HG03135 (cell line): ENCODE results near the gene THBS2.
"Not testable (repeated sequence)": the region's sequence is repeated elsewhere in the genome, so short reads cannot be mapped to it uniquely, and the experiment has no call there.

Experiments
- ATAC-seq: cut with Tn5 transposase; IDR thresholded peaks from one replicate; pipeline ENCODE4 v1.9.1; 2021; ENCODE audit warnings: mild to moderate bottlenecking, moderate library complexity; ENCODE audit not compliant: unreplicated experiment

The THBS2 gene

DNA sequence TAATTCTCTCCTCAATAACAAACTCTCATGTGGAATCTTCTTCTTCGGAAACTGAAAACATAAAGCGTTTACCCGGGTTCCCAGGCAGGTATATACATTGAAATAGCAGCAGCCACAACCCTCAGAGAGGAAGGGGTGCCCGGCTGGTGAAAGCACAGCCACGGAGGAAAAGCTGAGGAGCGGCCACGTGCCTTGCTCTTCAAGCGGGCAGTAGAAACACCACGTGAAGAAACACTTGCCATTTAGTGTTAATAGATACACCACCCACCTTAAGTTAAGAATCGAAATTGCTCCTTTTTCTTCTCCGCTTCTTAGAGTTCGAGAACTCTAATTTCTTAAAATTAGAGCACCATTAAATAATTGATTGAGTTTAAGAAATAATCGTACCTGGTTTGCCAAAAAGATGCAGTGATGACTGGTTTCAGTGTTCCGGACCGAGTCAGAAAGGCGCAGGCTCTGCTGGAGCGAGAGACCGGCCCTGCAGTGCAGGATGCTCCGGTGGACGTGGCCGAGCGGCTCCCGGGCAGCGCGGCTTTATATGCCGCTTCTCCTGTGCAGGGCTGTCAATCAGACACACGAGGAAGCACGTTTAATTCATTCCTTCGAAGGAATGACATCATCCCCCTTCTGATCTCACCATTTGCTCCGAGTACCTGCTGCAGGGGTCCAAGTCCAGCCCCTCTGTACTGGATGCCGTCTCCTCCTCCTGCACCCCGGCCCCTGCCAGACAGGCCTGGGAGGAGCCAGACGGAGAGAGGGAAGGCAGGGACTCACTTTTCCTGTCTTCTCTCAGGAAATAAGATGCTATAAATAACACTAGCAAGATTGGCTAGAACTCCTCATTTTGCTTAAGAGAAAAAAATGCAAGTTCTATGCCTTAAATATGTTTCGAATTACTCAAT, at the start of gene THBS2:
THBS2 (minus strand) TSS at position 510 of the 902 bp plus-strand sequence. CDS start 3,062 bp downstream, outside the sequence.
- no peak for ATAC-seq

DNA sequence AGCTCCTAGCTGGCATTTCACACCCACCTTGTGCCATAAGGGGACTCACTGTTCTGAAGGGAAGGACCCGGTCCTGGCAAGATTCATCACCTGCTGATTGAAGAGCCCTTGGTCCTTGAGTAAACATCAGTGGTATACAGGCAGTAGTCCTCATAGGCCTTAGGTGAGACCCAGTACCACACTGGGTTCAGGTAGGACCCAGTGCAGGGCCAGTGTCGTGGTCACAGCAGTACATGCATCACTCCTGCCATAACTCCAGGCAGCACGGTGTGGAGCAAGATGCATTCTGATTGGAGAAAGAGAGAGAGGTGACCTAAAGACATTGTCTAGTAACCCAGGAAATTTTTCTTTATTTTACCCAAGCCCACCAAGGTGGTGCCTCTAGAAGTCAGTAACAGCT, 49.1 kb upstream of the THBS2 start:
- ATAC-seq = no peak

DNA sequence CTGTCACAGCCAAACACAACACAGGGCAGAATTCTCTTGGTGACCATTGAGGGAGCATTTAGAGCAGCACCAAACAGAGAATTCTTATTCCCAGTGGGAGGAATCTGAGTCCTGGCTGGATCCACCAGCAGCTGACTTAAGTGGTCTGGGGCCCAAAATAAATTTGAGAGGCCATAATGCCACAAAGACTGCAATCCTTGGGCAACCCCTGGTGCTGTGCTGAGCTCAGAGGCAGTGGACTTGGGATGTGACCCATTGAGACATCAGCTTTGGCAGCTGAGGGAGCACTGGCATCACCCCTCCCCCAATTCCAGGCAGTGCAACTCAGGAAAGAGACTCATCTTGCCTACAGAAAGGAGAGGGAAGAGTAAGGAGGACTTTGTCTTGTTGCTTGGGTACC, 48.6 kb upstream of the THBS2 start:
- ATAC-seq = no peak

DNA sequence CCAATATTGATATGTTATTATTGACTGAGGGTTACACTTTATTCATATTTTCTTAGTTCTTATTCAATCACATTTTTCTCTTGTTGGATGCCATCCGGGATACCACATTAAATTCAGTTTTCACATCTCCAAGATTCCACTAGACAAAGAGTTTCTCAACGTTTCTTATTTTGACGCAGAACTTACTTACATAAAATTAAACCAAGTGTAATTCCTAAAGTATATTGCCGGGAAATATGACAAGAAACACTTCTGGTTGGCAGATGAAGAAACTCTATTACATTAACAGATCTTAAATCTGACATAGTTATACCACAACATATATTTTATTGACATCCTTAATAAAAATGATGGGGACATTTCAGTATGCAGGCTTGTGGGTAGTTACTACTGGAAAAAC, 47.3 kb upstream of the THBS2 start:
- ATAC-seq = no peak

DNA sequence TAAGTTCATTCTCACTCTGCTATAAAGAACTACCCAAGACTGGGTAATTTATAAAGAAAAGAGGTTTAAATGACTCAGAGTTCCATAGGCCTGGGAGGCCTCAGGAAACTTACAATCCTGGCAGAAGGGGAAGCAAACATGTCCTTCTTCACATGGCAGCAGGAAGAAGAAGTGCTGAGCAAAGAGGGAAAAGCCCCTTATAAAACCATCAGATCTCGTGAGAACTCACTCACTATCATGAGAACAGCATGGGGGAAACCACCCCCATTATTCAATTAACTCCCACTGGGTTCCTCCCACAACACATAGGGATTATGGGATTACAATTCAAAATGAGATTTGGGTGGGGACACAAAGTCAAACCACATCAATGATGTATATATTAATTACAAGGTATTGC, 45.0 kb upstream of the THBS2 start:
- ATAC-seq = not testable (repeated sequence)

DNA sequence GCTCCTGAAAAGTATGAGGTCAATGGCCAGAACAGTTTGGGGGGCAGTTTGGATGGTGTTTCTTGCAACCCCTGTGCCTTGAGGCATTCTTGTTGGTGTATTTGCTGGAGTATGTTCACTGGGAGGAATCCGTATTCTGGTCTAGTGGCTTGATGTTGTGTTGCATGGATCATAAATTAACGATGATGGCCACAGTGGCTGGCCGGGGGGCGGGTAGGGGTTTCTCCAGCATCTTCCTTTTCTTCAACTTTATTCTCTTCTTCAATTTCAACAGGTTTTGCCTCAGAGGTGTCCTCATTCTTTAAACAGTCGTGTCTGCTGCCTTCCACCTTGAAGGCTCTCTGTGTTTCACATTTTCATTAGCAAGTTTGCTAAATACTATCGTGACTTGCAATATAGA, 43.0 kb upstream of the THBS2 start:
- no peak for ATAC-seq

DNA sequence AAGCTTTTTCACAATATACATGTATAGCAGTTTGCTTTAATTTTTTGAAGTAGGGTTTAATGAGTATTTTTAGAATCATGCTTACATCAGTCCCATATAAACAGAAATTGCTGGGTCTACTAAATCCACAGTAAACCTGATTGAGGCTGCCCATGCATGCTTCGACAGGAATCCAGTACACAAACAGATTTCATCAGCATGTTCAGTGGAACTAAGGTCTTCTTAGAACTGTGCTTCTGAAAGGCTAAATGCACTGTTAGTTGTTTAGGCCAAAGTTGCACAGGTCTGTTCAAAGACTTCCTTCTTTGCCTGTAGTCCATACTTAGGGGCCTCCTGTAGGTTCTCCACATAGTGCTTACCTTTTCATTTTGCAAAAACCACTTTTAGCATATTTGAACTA, 42.5 kb upstream of the THBS2 start:
- ATAC-seq = no peak

DNA sequence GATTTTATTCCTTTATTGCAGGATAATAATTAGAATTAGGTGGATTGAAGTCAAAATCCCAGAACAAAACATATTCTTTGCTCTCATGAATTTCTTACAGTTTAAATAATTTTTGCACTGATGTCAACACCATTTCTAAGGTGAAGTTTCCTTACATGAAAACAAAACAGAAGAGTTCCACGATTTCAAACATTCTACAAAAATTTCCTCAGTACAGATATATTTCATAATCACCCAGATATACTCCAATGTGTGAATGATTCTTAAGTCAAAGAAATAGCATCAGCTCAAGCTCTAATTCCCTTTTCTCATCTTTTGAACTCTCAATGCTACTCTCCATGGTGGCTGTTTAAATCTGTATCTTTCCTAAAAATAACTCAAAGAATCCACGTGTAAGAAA, 39.5 kb upstream of the THBS2 start:
- no peak for ATAC-seq

DNA sequence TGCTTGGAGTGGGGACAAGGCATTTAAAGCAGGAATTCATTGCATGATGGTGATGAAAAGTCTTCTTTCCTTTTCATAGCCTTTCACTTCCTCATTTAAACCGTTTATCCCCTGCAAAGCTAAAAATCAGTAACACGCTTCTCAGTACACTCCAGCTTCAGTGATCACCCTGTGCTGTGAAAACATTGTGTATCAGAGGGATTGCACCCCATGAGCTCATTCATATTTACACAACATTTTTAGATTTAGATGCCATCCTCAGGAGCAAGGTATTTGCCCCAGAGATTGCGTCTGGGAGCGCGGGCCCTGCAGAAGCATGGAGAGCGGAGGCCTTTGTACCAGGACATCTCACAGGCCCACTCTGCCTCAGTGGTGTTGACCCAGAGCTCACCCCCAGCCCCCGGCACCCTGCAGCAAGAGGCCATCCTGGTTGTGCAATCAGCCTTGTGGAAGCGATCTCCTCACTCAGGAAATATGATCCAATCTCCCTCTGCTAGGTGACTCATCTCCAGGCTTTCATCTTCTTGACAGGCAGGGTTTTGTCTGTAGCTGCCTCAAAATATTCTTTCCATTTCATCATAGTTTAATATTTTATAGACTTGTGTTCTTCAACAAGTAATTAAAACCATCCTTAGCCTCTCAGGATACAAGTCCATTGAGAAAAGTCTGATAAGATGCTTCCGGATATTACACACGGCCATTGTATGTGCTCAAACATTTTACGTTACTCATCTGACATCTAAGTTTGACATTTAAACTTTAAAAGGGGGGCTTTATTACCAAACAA, 38.9 kb upstream of the THBS2 start:
- ATAC-seq = no peak

DNA sequence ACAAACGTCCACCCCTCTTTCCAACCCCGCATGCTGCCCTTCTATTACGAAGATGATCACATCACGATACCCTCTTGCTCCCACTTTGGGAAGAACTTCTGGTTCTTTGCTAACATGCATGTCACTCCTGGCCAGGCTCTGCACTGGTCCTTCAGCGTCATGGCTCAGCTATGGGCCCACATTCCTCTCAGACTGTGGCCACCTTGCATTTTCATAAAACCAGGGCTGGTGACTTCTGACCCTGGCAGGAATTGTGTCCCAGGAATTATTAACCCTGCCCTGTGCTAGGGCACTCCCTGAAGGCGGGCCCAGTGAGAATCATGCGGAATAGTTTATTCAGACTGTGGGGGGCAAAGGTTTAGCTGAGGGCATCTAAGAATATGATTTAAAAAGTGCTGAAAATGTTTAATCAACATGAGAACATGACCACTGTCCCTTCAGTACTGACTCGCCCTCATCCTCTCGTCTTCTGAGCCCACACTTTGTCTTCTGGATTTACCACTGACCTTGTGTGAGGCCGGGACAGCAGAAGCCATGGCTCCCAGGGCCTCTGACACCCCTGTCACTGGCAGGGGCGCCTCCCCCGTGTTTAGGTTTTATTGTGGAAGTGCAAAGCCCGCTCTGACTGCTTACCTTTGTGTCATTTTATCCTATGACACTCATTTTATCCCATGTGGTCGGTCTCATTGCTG, 38.1 kb upstream of the THBS2 start:
- ATAC-seq = no peak

DNA sequence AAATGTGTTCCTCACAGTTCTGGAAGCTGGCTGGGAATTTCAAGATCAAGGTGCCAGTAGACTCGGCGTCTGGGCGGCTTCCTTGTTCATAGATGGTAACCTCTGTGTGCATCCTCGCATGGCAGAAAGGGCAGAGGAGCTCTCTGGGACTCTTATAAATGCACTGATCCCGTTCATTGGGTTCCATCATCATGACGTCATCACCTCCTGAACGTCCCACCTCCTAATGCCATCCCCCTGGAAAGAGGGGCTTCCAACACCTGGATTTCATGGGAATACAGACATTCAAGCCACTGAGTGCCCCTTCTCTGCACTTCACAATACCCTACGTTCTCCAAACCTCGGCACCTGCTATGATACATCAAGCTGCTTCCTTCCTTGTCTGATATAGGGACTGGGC, 37.5 kb upstream of the THBS2 start:
- ATAC-seq = no peak

DNA sequence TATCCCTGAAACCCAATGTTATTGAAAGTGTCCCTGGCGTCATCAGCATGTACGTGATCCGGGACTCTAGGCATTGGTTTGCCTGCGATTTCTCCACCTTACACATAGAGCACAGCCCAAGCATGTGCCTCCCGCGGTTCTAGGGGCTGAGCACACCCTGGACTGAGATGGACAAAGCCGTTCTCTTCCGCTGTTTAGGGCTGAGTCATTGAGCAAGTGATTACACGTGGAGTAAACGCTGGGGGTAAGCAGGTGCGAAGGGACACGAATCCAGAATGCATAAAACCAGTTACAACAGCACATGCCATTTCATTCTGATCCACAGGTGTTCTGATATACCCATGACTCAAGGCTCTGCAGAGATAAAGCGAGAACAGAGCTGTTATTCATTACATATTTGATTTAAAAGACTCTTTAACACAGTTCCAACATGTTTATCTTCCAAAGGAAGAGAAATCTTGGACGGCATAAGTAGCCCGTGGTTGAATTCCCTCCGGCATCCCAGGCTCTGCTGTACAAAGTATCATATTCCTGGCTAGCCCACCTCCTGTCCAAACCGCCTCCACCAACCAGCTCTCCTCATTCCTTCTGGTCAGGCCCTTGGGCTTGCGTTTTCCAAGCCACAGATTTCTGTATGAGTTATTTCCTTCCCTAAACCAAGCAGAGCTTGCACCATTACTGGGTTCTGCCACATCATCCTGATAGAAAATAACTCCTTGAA, 36.1 kb upstream of the THBS2 start:
- ATAC-seq = no peak

DNA sequence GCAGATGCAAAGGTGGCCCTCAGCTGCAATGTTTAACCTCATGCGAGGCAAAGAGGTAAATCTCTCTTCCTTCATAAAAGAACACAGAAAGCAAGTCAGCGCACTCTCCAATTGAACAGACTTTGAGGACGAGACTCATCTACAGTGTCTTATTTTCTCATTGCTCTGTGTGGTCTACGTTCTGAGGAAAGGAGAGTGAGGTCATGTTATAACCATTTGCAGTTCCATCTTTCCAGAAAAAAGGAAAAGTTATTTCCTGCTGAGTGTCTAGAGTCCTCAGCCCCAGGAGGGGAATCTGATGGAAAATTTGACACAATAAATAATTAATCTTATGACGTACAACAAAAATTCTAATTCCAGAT, 35.6 kb upstream of the THBS2 start:
- no peak for ATAC-seq

DNA sequence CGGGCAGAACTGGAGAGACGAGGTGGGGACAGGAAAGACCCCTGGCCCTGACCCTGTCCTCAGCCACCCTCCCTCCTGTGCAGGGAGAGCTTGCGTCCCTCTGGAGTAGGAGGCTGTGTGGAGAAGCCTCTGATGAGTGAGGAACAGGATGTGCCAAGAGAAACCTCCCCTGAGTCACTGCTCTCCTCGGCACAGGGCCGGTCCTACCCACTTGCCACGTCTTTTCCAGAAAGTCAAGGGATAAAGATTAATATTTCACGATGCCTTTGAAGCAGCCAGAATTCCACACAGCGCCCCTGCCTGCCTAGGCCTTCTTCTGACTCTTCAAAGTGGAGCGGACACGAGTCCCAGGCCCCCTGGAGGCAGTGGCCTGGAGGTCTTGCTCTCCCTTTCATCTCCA, 34.9 kb upstream of the THBS2 start:
- ATAC-seq = no peak

DNA sequence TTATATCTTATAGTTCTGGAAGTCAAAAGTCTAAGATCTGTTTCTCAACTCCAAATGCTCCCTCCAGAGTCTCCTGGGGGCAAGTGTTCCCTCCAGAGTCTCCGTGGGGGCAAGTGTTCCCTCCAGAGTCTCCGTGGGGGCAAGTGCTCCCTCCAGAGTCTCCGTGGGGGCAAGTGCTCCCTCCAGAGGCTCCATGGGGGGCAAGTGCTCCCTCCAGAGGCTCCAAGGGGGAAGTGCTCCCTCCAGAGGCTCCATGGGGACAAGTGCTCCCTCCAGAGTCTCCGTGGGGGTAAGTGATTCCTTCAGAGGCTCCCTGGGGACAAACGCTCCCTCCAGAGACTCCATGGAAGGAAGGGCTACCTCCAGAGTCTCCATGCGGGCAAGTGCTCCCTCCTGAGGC, 34.0 kb upstream of the THBS2 start:
- no peak for ATAC-seq

DNA sequence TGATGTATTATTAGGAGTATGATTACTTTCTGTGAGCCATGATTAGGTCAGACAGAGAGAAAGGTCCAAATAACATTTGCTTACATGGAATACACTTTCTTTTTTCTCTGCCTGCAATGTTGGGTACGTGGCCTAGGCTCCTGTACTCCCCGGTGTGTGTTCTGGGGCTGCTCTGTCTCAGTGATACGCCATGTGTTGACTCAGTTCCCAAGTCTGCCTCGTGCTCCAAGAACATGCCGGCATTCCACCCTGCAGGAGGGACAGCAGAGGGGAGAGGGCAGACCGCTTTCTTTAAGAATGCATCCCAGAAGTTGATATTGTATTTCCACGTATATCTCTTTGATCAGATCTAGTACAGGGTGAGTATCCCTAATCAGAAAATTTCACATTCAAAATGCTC, 33.3 kb upstream of the THBS2 start:
- ATAC-seq = no peak

DNA sequence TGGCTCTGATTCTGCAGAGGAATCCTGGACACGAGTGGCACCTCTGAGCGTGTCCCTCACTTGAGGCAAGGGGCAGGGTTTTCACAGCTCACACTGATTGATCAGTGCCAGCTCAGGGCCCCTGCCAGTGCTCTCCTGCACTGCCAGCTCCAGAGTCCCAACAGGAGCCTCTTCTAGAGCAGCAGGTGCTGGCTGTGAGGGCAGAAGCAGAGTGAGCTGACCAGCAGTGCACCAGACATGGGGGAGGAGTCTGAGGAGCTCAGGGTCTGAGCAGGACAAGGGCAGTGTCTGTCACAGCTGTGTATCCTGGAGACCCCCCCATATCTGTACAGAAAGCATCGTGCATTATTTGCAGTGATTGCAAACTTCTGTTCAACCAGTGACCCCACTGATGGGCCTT, 31.5 kb upstream of the THBS2 start:
- no peak for ATAC-seq

DNA sequence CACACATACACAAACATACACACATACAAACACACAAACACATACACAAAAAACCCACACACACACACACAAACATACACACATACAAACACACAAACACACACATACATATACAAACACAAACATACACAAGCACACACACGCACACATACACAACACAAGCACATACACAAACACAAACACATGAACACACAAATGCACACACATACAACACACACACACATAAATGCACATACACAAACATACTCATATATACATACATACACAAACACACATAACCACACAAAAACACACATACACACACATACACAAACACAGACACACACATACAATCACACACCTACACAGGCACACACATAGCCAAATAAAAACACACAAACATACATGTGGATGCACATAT, 30.3 kb upstream of the THBS2 start:
- no peak for ATAC-seq

DNA sequence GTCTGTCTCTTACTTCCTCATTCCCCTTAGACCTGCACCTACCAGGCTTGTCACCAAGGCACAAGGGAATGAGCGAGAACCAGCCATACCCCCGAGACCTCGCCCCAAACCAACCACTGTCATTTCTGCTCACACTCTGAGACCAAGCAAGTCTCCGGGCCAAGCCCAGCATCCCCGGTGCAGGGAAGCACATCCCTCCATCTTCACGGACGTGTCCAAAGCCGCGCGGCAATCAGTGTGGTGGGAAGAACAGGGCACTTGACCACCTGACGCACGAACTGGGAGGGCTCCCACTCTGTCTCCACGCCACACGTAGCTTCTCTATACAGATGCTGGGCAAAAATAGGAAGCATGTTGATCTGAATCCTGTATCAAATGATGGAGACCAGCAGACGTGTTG, 28.4 kb upstream of the THBS2 start:
- ATAC-seq = no peak

DNA sequence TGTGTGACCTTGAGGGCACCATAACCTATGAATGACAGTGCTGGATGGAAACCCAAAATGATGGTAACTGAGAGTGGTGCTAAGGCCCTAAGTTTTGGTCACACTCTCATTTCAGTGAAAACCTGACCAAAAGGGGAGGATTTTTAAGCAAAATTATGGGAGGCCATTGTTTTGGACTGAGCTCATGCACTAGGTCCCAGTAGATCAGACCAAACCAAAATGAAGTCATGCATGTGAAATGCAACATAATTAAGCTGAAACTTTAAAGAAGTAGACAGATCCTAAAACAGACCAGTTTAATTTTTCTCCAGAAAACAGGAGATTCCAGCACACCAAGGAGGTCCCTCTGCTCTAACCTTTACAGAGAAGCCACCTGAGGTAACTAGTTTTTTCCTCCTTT, 24.0 kb upstream of the THBS2 start:
- no peak for ATAC-seq

DNA sequence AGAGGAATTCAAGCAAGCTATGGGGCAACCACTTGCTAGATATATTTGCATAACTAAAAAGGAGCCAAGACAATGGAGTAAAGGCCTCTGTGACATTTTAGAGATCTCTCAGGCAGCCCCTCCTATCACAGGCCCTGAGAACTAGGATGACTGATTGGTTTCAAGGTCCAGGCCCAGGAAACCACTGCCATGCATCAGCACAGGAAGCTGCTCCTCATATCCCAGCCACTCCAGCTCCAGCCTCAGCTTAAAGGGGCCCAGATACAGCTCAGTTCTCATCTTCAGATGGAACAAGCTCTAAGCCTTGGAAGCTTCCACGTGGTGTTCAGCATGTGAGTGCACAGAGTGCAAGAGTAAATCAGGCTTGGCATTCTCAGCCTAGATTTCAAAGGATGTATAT, 21.1 kb upstream of the THBS2 start:
- no peak for ATAC-seq
